ENCODE results near the gene ZNF69. TPM values are rescaled to one million over a fixed set of nuclear protein-coding genes. Genes with fewer than 3 reads are reported as not detected.

ZNF69 gene
- total and polyA plus RNA-seq, 2 of the 13 experiments (the other 11 are each of a cell fraction or from before 2014, with no cell fraction given), result 9.6 to 21.0 TPM

DNA sequence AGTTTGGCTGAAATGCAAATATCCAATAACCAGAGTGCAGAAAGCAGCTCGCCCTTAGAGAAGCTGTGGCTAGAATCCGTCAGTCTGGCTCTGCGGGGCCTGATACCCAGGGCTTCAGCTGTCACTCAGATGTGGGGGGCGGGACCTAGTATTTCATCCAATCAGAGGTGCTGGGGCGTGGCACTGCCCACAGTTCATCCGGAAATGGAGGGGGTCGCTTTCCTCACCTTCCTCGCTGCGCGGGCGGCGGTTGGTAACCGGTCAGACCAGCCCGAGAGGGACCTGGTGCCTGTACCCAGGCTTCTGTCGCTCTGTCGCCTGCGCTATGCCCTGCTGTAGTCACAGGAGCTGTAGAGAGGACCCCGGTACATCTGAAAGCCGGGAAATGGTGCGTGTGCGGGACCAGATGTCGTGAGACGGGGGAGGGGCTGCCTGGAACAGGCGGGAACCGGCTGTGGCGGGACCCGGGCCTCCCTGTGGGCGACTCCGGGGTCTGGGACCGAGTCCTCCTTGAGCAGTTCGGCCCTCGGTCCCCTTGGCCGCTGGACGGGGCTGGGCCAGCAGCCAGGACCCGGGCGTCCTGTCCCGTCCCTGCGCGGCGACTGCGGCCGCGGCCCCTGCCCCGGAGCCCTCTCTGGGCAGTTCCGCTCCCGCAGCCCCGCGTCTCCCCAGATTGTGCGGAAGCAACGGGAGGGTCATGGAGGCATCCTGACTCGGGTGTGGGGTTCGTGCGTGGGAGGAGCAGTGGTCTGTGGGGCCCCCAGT is 37.5 kb downstream of the ZNF69 start, which contains the start of gene ZNF700 (continued):
- peak; percentile 56; the same call in 1 of the 2 replicates for TF ChIP-seq SOX13 (IDR thresholded peaks at IDR 0.05)
- TF ChIP-seq SOX13 (CRISPR knock-in tag; conservative IDR thresholded peaks at IDR 0.05 in 1 of 2, IDR thresholded peaks at IDR 0.05 in 1 of 2), result peak in 1 of 2 experiments; percentile 37; a peak in 1 of 4 replicates
- TF ChIP-seq, protein P1, sequence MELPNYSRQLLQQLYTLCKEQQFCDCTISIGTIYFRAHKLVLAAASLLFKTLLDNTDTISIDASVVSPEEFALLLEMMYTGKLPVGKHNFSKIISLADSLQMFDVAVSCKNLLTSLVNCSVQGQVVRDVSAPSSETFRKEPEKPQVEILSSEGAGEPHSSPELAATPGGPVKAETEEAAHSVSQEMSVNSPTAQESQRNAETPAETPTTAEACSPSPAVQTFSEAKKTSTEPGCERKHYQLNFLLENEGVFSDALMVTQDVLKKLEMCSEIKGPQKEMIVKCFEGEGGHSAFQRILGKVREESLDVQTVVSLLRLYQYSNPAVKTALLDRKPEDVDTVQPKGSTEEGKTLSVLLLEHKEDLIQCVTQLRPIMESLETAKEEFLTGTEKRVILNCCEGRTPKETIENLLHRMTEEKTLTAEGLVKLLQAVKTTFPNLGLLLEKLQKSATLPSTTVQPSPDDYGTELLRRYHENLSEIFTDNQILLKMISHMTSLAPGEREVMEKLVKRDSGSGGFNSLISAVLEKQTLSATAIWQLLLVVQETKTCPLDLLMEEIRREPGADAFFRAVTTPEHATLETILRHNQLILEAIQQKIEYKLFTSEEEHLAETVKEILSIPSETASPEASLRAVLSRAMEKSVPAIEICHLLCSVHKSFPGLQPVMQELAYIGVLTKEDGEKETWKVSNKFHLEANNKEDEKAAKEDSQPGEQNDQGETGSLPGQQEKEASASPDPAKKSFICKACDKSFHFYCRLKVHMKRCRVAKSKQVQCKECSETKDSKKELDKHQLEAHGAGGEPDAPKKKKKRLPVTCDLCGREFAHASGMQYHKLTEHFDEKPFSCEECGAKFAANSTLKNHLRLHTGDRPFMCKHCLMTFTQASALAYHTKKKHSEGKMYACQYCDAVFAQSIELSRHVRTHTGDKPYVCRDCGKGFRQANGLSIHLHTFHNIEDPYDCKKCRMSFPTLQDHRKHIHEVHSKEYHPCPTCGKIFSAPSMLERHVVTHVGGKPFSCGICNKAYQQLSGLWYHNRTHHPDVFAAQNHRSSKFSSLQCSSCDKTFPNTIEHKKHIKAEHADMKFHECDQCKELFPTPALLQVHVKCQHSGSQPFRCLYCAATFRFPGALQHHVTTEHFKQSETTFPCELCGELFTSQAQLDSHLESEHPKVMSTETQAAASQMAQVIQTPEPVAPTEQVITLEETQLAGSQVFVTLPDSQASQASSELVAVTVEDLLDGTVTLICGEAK (IDR thresholded peaks at IDR 0.05), result no peak
- TF ChIP-seq, protein P1 (CRISPR knock-in tag; IDR thresholded peaks at IDR 0.05), result no peak; the same call in 1 of the 2 replicates
- TF ChIP-seq, protein P2, sequence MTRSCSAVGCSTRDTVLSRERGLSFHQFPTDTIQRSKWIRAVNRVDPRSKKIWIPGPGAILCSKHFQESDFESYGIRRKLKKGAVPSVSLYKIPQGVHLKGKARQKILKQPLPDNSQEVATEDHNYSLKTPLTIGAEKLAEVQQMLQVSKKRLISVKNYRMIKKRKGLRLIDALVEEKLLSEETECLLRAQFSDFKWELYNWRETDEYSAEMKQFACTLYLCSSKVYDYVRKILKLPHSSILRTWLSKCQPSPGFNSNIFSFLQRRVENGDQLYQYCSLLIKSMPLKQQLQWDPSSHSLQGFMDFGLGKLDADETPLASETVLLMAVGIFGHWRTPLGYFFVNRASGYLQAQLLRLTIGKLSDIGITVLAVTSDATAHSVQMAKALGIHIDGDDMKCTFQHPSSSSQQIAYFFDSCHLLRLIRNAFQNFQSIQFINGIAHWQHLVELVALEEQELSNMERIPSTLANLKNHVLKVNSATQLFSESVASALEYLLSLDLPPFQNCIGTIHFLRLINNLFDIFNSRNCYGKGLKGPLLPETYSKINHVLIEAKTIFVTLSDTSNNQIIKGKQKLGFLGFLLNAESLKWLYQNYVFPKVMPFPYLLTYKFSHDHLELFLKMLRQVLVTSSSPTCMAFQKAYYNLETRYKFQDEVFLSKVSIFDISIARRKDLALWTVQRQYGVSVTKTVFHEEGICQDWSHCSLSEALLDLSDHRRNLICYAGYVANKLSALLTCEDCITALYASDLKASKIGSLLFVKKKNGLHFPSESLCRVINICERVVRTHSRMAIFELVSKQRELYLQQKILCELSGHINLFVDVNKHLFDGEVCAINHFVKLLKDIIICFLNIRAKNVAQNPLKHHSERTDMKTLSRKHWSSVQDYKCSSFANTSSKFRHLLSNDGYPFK (CRISPR knock-in tag; IDR thresholded peaks at IDR 0.05; ENCODE audit: borderline replicate concordance), result peak; percentile 69; the same call in 1 of the 2 replicates
- no peak for TF ChIP-seq PHB2 (IDR thresholded peaks at IDR 0.05; ENCODE audit: partially characterized antibody)
- 0 out of 2 replicates have a peak, but pooled peaks have one; percentile 85 for TF ChIP-seq ZNF841 (CRISPR knock-in tag; IDR thresholded peaks at IDR 0.05; ENCODE audit: borderline replicate concordance)
- TF ChIP-seq ZNF547 (CRISPR knock-in tag; IDR thresholded peaks at IDR 0.05), result peak; percentile 74; the same call in 1 of the 2 replicates
- 0 out of 2 replicates have a peak, but pooled peaks have one; percentile 55 for TF ChIP-seq ZNF75D (CRISPR knock-in tag; IDR thresholded peaks at IDR 0.05; ENCODE audit: borderline replicate concordance)
- TF ChIP-seq NPAS2 (CRISPR knock-in tag; IDR thresholded peaks at IDR 0.05; ENCODE audit: borderline replicate concordance), result no peak
- TF ChIP-seq DR1 (CRISPR knock-in tag; IDR thresholded peaks at IDR 0.05), result peak; percentile 88
- 0 out of 2 replicates have a peak, but pooled peaks have one; percentile 3 for TF ChIP-seq HNF4G (IDR thresholded peaks at IDR 0.05; ENCODE audit: borderline replicate concordance, low read depth, low read length)
- no peak; the same call in 1 of the 2 replicates for TF ChIP-seq HNF4G (CRISPR knock-in tag; IDR thresholded peaks at IDR 0.05; ENCODE audit: borderline replicate concordance, low read depth)
- TF ChIP-seq, protein P3, sequence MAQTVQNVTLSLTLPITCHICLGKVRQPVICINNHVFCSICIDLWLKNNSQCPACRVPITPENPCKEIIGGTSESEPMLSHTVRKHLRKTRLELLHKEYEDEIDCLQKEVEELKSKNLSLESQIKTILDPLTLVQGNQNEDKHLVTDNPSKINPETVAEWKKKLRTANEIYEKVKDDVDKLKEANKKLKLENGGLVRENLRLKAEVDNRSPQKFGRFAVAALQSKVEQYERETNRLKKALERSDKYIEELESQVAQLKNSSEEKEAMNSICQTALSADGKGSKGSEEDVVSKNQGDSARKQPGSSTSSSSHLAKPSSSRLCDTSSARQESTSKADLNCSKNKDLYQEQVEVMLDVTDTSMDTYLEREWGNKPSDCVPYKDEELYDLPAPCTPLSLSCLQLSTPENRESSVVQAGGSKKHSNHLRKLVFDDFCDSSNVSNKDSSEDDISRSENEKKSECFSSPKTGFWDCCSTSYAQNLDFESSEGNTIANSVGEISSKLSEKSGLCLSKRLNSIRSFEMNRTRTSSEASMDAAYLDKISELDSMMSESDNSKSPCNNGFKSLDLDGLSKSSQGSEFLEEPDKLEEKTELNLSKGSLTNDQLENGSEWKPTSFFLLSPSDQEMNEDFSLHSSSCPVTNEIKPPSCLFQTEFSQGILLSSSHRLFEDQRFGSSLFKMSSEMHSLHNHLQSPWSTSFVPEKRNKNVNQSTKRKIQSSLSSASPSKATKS (CRISPR knock-in tag; IDR thresholded peaks at IDR 0.05), result no peak
